Upper lobe of left lung (tissue), 4 donors: Measurements from ENCODE around the gene MEF2C.

Experiments
- EP300 ChIP-seq, 4 donors: sonication (generic); formaldehyde crosslinking; IDR thresholded peaks; one replicate each; pipeline ENCODE4 v1.5.1; 2017; ENCODE audit warnings: antibody characterized with exemption in 4 of 4, control low read depth in 2 of 4
- POLR2A ChIP-seq, 4 donors: fragments of 450-650 bp; IDR thresholded peaks; one replicate each; pipeline ENCODE4 v1.5.1; 2016 to 2017; ENCODE audit warnings: antibody characterized with exemption in 4 of 4, mild to moderate bottlenecking in 2 of 4
- POLR2AphosphoS5 ChIP-seq, 2 donors: sonication (generic); formaldehyde crosslinking; IDR thresholded peaks; one replicate each; pipeline ENCODE4 v1.5.1; 2017; ENCODE audit warnings: antibody characterized with exemption in 2 of 2
- TF ChIP-seq, protein P1 (sequence below), 6 experiments: fragments of 450-650 bp in 4 of 6; fragments of 200-600 bp in 2 of 6; sonication (generic) in 2 of 6; IDR thresholded peaks; one replicate each; pipeline ENCODE4 v1.5.1; 2016 to 2019; ENCODE audit warnings: antibody characterized with exemption in 6 of 6

GRCh38 chr5:88776692-88777091, 106.3 kb downstream of the MEF2C start:
- TF ChIP-seq, protein P1, sequence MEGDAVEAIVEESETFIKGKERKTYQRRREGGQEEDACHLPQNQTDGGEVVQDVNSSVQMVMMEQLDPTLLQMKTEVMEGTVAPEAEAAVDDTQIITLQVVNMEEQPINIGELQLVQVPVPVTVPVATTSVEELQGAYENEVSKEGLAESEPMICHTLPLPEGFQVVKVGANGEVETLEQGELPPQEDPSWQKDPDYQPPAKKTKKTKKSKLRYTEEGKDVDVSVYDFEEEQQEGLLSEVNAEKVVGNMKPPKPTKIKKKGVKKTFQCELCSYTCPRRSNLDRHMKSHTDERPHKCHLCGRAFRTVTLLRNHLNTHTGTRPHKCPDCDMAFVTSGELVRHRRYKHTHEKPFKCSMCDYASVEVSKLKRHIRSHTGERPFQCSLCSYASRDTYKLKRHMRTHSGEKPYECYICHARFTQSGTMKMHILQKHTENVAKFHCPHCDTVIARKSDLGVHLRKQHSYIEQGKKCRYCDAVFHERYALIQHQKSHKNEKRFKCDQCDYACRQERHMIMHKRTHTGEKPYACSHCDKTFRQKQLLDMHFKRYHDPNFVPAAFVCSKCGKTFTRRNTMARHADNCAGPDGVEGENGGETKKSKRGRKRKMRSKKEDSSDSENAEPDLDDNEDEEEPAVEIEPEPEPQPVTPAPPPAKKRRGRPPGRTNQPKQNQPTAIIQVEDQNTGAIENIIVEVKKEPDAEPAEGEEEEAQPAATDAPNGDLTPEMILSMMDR (IDR thresholded peaks at IDR 0.05) = no peak
- TF ChIP-seq POLR2AphosphoS5 (IDR thresholded peaks at IDR 0.05) (no peak), POLR2A (IDR thresholded peaks at IDR 0.05) (no peak), EP300 (IDR thresholded peaks at IDR 0.05) (no peak)
